ENCODE measurements around the gene PSG1.
"Not testable (repeated sequence)": the region's sequence is repeated elsewhere in the genome, so short reads cannot be mapped to it uniquely, and the experiment has no call there.

Gene PSG1

GRCh38 chr19:42879613-42880012 lies at the start of gene PSG1:
Gene PSG1, minus strand, starts transcription at chr19:42879713. Its CDS starts 132 bp downstream, at chr19:42879581.
- no peak for DNase-seq (ENCODE audit: low read depth in 1 of 2, low spot score in 1 of 2)
- in situ Hi-C loops (cut with HindIII; ENCODE audit: low pct_unique_long_range_greater_than_20kb, low sequenced_read_pairs), result no loop called here
- no peak for TF ChIP-seq JUND (IDR thresholded peaks at IDR 0.05; ENCODE audit: low read depth)

- TF ChIP-seq JUND (IDR thresholded peaks at IDR 0.05; ENCODE audit: low read depth), result no peak
- DNase-seq (ENCODE audit: low read depth in 1 of 2, low spot score in 1 of 2), result no peak
- in situ Hi-C loops (cut with HindIII; ENCODE audit: low pct_unique_long_range_greater_than_20kb, low sequenced_read_pairs), result no loop called here
Measured at GRCh38 chr19:42928896-42929295, 49.4 kb upstream of the PSG1 start.

- DNase-seq (ENCODE audit: low read depth in 1 of 2, low spot score in 1 of 2), result no peak
- in situ Hi-C loops (cut with HindIII; ENCODE audit: low pct_unique_long_range_greater_than_20kb, low sequenced_read_pairs), result no loop called here
- no peak for TF ChIP-seq JUND (IDR thresholded peaks at IDR 0.05; ENCODE audit: low read depth)
Measured at GRCh38 chr19:42926781-42927180, 47.3 kb upstream of the PSG1 start.

- peak; percentile 3 to 67 for DNase-seq (ENCODE audit: low read depth in 1 of 2, low spot score in 1 of 2)
- in situ Hi-C loops (cut with HindIII; ENCODE audit: low pct_unique_long_range_greater_than_20kb, low sequenced_read_pairs), result not testable (repeated sequence)
Measured at GRCh38 chr19:42923106-42923505, 43.6 kb upstream of the PSG1 start.

- in situ Hi-C loops (cut with HindIII; ENCODE audit: low pct_unique_long_range_greater_than_20kb, low sequenced_read_pairs); DNase-seq (ENCODE audit: low read depth in 1 of 2, low spot score in 1 of 2): not testable (repeated sequence)
Measured at GRCh38 chr19:42920971-42921370, 41.5 kb upstream of the PSG1 start.

GRCh38 chr19:42919757-42920079 lies 40.2 kb upstream of the PSG1 start:
- in situ Hi-C loops (cut with HindIII; ENCODE audit: low pct_unique_long_range_greater_than_20kb, low sequenced_read_pairs), result no loop called here
- TF ChIP-seq JUND (IDR thresholded peaks at IDR 0.05; ENCODE audit: low read depth), result no peak
- peak in 1 of 2 experiments; percentile 13 for DNase-seq (ENCODE audit: low read depth in 1 of 2, low spot score in 1 of 2)

- in situ Hi-C loops (cut with HindIII; ENCODE audit: low pct_unique_long_range_greater_than_20kb, low sequenced_read_pairs); DNase-seq (ENCODE audit: low read depth in 1 of 2, low spot score in 1 of 2): not testable (repeated sequence)
Measured at GRCh38 chr19:42919070-42919756, 39.7 kb upstream of the PSG1 start.

GRCh38 chr19:42918377-42919069 lies 39.0 kb upstream of the PSG1 start:
- DNase-seq (ENCODE audit: low read depth in 1 of 2, low spot score in 1 of 2); in situ Hi-C loops (cut with HindIII; ENCODE audit: low pct_unique_long_range_greater_than_20kb, low sequenced_read_pairs): not testable (repeated sequence)

GRCh38 chr19:42917634-42918033 lies 38.1 kb upstream of the PSG1 start, which contains the start of gene PSG6:
Gene PSG6, minus strand, starts transcription at chr19:42917894. Its CDS starts 102 bp downstream, at chr19:42917792.
- in situ Hi-C loops (cut with HindIII; ENCODE audit: low pct_unique_long_range_greater_than_20kb, low sequenced_read_pairs), result not testable (repeated sequence)

GRCh38 chr19:42916931-42917330 lies 37.4 kb upstream of the PSG1 start:
- DNase-seq (ENCODE audit: low read depth in 1 of 2, low spot score in 1 of 2); in situ Hi-C loops (cut with HindIII; ENCODE audit: low pct_unique_long_range_greater_than_20kb, low sequenced_read_pairs): not testable (repeated sequence)

More at GRCh38 chr19:42917634-42918033, 38.1 kb upstream of the PSG1 start, which contains the start of gene PSG6:
- DNase-seq (ENCODE audit: low read depth in 1 of 2, low spot score in 1 of 2), result not testable (repeated sequence)

GRCh38 chr19:42913516-42913915 lies 34.0 kb upstream of the PSG1 start:
- DNase-seq (ENCODE audit: low read depth in 1 of 2, low spot score in 1 of 2); in situ Hi-C loops (cut with HindIII; ENCODE audit: low pct_unique_long_range_greater_than_20kb, low sequenced_read_pairs): not testable (repeated sequence)

- DNase-seq (ENCODE audit: low read depth in 1 of 2, low spot score in 1 of 2); in situ Hi-C loops (cut with HindIII; ENCODE audit: low pct_unique_long_range_greater_than_20kb, low sequenced_read_pairs): not testable (repeated sequence)
Measured at GRCh38 chr19:42912941-42913340, 33.4 kb upstream of the PSG1 start.

GRCh38 chr19:42911731-42912130 lies 32.2 kb upstream of the PSG1 start:
- in situ Hi-C loops (cut with HindIII; ENCODE audit: low pct_unique_long_range_greater_than_20kb, low sequenced_read_pairs); DNase-seq (ENCODE audit: low read depth in 1 of 2, low spot score in 1 of 2): not testable (repeated sequence)

GRCh38 chr19:42906162-42906561 lies 26.6 kb upstream of the PSG1 start:
- in situ Hi-C loops (cut with HindIII; ENCODE audit: low pct_unique_long_range_greater_than_20kb, low sequenced_read_pairs); DNase-seq (ENCODE audit: low read depth in 1 of 2, low spot score in 1 of 2): not testable (repeated sequence)

GRCh38 chr19:42900561-42900960 lies 21.0 kb upstream of the PSG1 start:
- DNase-seq (ENCODE audit: low read depth in 1 of 2, low spot score in 1 of 2); in situ Hi-C loops (cut with HindIII; ENCODE audit: low pct_unique_long_range_greater_than_20kb, low sequenced_read_pairs): not testable (repeated sequence)

- DNase-seq (ENCODE audit: low read depth in 1 of 2, low spot score in 1 of 2); in situ Hi-C loops (cut with HindIII; ENCODE audit: low pct_unique_long_range_greater_than_20kb, low sequenced_read_pairs): not testable (repeated sequence)
Measured at GRCh38 chr19:42899674-42900073, 20.2 kb upstream of the PSG1 start.

- DNase-seq (ENCODE audit: low read depth in 1 of 2, low spot score in 1 of 2); in situ Hi-C loops (cut with HindIII; ENCODE audit: low pct_unique_long_range_greater_than_20kb, low sequenced_read_pairs): not testable (repeated sequence)
Measured at GRCh38 chr19:42899110-42899509, 19.6 kb upstream of the PSG1 start.

- in situ Hi-C loops (cut with HindIII; ENCODE audit: low pct_unique_long_range_greater_than_20kb, low sequenced_read_pairs); DNase-seq (ENCODE audit: low read depth in 1 of 2, low spot score in 1 of 2): not testable (repeated sequence)
Measured at GRCh38 chr19:42898656-42899055, 19.1 kb upstream of the PSG1 start.
